ENCODE results near the gene CCDC60.

DNA sequence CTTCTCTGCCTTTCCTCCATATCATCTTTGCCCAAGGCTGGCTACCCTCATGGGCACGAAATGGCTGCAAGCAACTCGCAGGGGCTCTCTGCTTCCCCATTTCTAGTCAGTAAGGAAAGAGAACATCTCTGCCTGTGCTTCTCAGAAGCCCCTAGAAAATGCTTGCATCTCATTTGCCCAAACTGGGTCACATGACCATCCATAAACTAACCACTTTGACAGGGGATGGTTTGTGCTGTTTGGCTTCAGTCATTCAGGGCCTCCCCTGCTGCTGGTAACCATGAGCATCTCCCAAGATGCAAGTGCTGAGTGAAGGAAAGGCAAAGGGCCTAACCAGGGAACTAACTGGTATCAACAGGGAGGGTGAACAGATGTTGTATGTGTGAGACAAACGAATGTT, 91.1 kb downstream of the CCDC60 start:
- no peak for TF ChIP-seq EZH2 (IDR thresholded peaks at IDR 0.05; ENCODE audit: borderline replicate concordance, low read length)
- TF ChIP-seq, protein P1, sequence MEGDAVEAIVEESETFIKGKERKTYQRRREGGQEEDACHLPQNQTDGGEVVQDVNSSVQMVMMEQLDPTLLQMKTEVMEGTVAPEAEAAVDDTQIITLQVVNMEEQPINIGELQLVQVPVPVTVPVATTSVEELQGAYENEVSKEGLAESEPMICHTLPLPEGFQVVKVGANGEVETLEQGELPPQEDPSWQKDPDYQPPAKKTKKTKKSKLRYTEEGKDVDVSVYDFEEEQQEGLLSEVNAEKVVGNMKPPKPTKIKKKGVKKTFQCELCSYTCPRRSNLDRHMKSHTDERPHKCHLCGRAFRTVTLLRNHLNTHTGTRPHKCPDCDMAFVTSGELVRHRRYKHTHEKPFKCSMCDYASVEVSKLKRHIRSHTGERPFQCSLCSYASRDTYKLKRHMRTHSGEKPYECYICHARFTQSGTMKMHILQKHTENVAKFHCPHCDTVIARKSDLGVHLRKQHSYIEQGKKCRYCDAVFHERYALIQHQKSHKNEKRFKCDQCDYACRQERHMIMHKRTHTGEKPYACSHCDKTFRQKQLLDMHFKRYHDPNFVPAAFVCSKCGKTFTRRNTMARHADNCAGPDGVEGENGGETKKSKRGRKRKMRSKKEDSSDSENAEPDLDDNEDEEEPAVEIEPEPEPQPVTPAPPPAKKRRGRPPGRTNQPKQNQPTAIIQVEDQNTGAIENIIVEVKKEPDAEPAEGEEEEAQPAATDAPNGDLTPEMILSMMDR (conservative IDR thresholded peaks at IDR 0.05 in 1 of 2, IDR thresholded peaks at IDR 0.05 in 1 of 2; ENCODE audit: extremely low read depth in 1 of 2, insufficient read depth in 1 of 2, low read depth in 1 of 2, low read length in 2 of 2) = no peak

Data from mammary epithelial cell (primary cell).